Heart left ventricle (tissue), 13 donors: ENCODE measurements around the gene SEMA3F.

Experiments used
- CTCF ChIP-seq, 12 donors: fragments of 200-600 bp; sonication (generic) in 4 of 12; IDR thresholded peaks; one replicate each; pipeline versions ENCODE4 v1.5.0 to v1.8.0; 2018 to 2022; ENCODE audit warnings: antibody characterized with exemption in 12 of 12, mild to moderate bottlenecking in 5 of 12
- POLR2A ChIP-seq, 2 donors: fragments of 450-650 bp; IDR thresholded peaks; one replicate each; pipeline ENCODE4 v1.6.1; 2017; ENCODE audit warnings: antibody characterized with exemption in 2 of 2, mild to moderate bottlenecking in 2 of 2, moderate library complexity in 2 of 2
- donor health status: ischemic (EF 13 %, LVEDD 7.1; RV severe dilation, severe dysfunction).
- donor health status: DM: no; HTN: yes; CAD: no.
- donor health status: DM: no; HTN: no; CAD: no.
- donor health status: ischemic (EF 25% LVEDD 6.9; RV normal size, moderate dysfunction).
- donor health status: ischemic (EF 25% LVEDD 5.7; RV mildly dilated, moderate dysfunction).
- donor health status: ischemic (EF 35%, LVEDD 5.7; RV mildly dilated, moderate dysfunction).
- donor health status: nonischemic (EF 11% LVEDD 7.7; RV severe dilation, severe dysfunction).
- donor health status: DM: yes; HTN: yes; CAD: no.
- donor health status: PGD.
- donor health status: ischemic (EF 29% LVEDD 5.4; RV normal size, mild dysfunction).
- donor health status: nonischemic (EF 23%, LVEDD 6.1; RV moderate dilation, normal function).

GRCh38 chr3:50219285-50219684, 64.2 kb downstream of the SEMA3F start:
- TF ChIP-seq CTCF (IDR thresholded peaks at IDR 0.05) (no peak), POLR2A (IDR thresholded peaks at IDR 0.05) (no peak)
